IMR-90 (cell line): Measurements from ENCODE around the gene PRODH2. TPM values are rescaled to one million over a fixed set of nuclear protein-coding genes. Genes with fewer than 3 reads are reported as not detected.

Source experiments
- ATAC-seq: fragments of 200-7000 bp; cut with Tn5 transposase; 2 replicates; pipeline ENCODE4 v1.9.1; 2020; ENCODE audit warnings: low read depth, mild to moderate bottlenecking, moderate library complexity
- BruUV-seq: library from RNA; stranded (reverse); fragments of 400-500 nt; replicated peaks from 2 replicates; lab custom pipeline; 2021; lab: Mats Ljungman, UMichigan
- CTCF ChIA-PET: fragments of 300-600 bp; formaldehyde crosslinking; extraction: SDS; loops from one replicate; lab custom pipeline; 2021; ENCODE audit warnings: antibody characterized with exemption; lab: Yijun Ruan, JAX
- POLR2A ChIA-PET: fragments of 300-600 bp; sonication (Branson Sonifier 250); formaldehyde crosslinking; loops from one replicate; lab custom pipeline; 2022; ENCODE audit warnings: antibody characterized with exemption; ENCODE audit not compliant: unreplicated experiment; lab: Charles Lee
- DNase-seq: peaks from one replicate; pipeline ENCODE4 v3.0.0; 2013
- H2AFZ ChIP-seq: replicated peaks from 2 replicates; pipeline ENCODE3; 2013; ENCODE audit warnings: low read length, mild to moderate bottlenecking; ENCODE audit not compliant: poor library complexity
- H2AK5ac ChIP-seq: 2 replicates; pipeline ENCODE4 v1.6.1; 2013; ENCODE audit warnings: low read depth, low read length, inconsistent platforms
- H2AK9ac ChIP-seq: replicated peaks from 2 replicates; pipeline ENCODE3; 2013; ENCODE audit warnings: mild to moderate bottlenecking, low read depth, low read length, moderate library complexity; ENCODE audit not compliant: poor library complexity
- H2BK120ac ChIP-seq: 2 replicates; pipeline ENCODE4 v1.6.1; 2013; ENCODE audit warnings: low read depth, low read length, inconsistent platforms
- H2BK15ac ChIP-seq: 3 replicates; pipeline ENCODE4 v1.6.1; 2013; ENCODE audit warnings: low read depth, low read length, inconsistent platforms
- H2BK20ac ChIP-seq: 2 replicates; pipeline ENCODE4 v1.6.1; 2013; ENCODE audit warnings: low read depth, mild to moderate bottlenecking, inconsistent platforms, low read length, moderate library complexity
- H2BK5ac ChIP-seq: 2 replicates; pipeline ENCODE4 v1.6.1; 2013; ENCODE audit warnings: mild to moderate bottlenecking, low read depth, low read length, inconsistent platforms; ENCODE audit not compliant: poor library complexity, severe bottlenecking
- H3K14ac ChIP-seq: replicated peaks from 2 replicates; pipeline ENCODE4 v1.6.1; 2013; ENCODE audit warnings: low read depth, low read length, inconsistent platforms
- H3K18ac ChIP-seq: 2 replicates; pipeline ENCODE4 v1.6.1; 2013; ENCODE audit warnings: low read depth, low read length, control low read depth
- H3K23ac ChIP-seq: 2 replicates; pipeline ENCODE4 v1.6.1; 2013; ENCODE audit warnings: low read depth, low read length, inconsistent platforms
- H3K27ac ChIP-seq: 2 replicates; pipeline ENCODE4 v1.5.1; 2013; ENCODE audit warnings: mild to moderate bottlenecking, control low read depth, low read length; ENCODE audit not compliant: insufficient read depth
- H3K27me3 ChIP-seq: 2 replicates; pipeline ENCODE4 v1.6.1; 2013; ENCODE audit warnings: low read length; ENCODE audit not compliant: control insufficient read depth, insufficient read depth
- H3K36me3 ChIP-seq: 2 replicates; pipeline ENCODE4 v1.6.1; 2013; ENCODE audit warnings: low read length, mixed read lengths; ENCODE audit not compliant: control insufficient read depth, insufficient read depth
- H3K4ac ChIP-seq: 2 replicates; pipeline ENCODE4 v1.6.1; 2013; ENCODE audit warnings: low read depth, low read length, inconsistent platforms
- H3K4me1 ChIP-seq: 2 replicates; pipeline ENCODE4 v1.6.1; 2013; ENCODE audit warnings: low read length, mixed read lengths; ENCODE audit not compliant: control insufficient read depth, insufficient read depth
- H3K4me2 ChIP-seq: 2 replicates; pipeline ENCODE4 v1.6.1; 2013; ENCODE audit warnings: low read depth, mild to moderate bottlenecking, control low read depth, low read length, moderate library complexity
- H3K4me3 ChIP-seq: 2 replicates; pipeline ENCODE4 v1.5.1; 2013; ENCODE audit warnings: low read depth, mild to moderate bottlenecking, control low read depth, low read length, moderate library complexity; ENCODE audit not compliant: insufficient read depth
- H3K56ac ChIP-seq: 2 replicates; pipeline ENCODE4 v1.6.1; 2013; ENCODE audit warnings: low read length, inconsistent platforms; ENCODE audit not compliant: insufficient read depth; ENCODE audit errors: extremely low read depth
- H3K79me1 ChIP-seq, 2 experiments: 2 replicates each; pipeline ENCODE4 v1.6.1; 2013; ENCODE audit warnings: low read length in 2 of 2, inconsistent platforms in 1 of 2, low read depth in 1 of 2
- H3K9ac ChIP-seq: 2 replicates; pipeline ENCODE4 v1.6.1; 2013; ENCODE audit warnings: low read depth, low read length, control low read depth
- H3K9me1 ChIP-seq: 2 replicates; pipeline ENCODE4 v1.6.1; 2013; ENCODE audit warnings: low read length, inconsistent platforms; ENCODE audit not compliant: insufficient read depth
- H3K9me3 ChIP-seq: 2 replicates; pipeline ENCODE4 v1.6.1; 2013; ENCODE audit warnings: low read length; ENCODE audit not compliant: control insufficient read depth, insufficient read depth
- H4K20me1 ChIP-seq: 2 replicates; pipeline ENCODE4 v1.6.1; 2013; ENCODE audit warnings: low read length, inconsistent platforms; ENCODE audit not compliant: insufficient read depth
- H4K5ac ChIP-seq: 2 replicates; pipeline ENCODE4 v1.6.1; 2013; ENCODE audit warnings: mild to moderate bottlenecking, low read depth, low read length, control low read depth
- H4K8ac ChIP-seq, 2 experiments: 2 replicates each; pipeline ENCODE4 v1.6.1; 2013; ENCODE audit warnings: low read depth in 2 of 2, low read length in 2 of 2, control low read depth in 1 of 2, inconsistent platforms in 1 of 2
- H4K91ac ChIP-seq: 2 replicates; pipeline ENCODE4 v1.6.1; 2013; ENCODE audit warnings: low read depth, low read length, inconsistent platforms; ENCODE audit not compliant: insufficient read depth
- CEBPB ChIP-seq: IDR thresholded peaks from 2 replicates; pipeline ENCODE4 v1.6.1; 2012; ENCODE audit warnings: low read depth, low read length, improper control_type of control experiment
- ELK1 ChIP-seq: fragments of 150-350 bp; IDR thresholded peaks from 2 replicates; pipeline ENCODE4 v1.6.1; 2016; ENCODE audit warnings: low read depth, mild to moderate bottlenecking, low read length, moderate library complexity, borderline replicate concordance
- FOS ChIP-seq: fragments of 150-350 bp; IDR thresholded peaks from 2 replicates; pipeline ENCODE4 v1.6.1; 2016; ENCODE audit warnings: low read depth, low read length
- NFE2L2 ChIP-seq: fragments of 150-350 bp; IDR thresholded peaks from 2 replicates; pipeline ENCODE4 v1.6.1; 2016; ENCODE audit warnings: low read depth, mild to moderate bottlenecking, low read length
- POLR2A ChIP-seq: IDR thresholded peaks from 2 replicates; pipeline ENCODE4 v1.6.1; 2012; ENCODE audit warnings: mild to moderate bottlenecking, low read depth, low read length
- RAD21 ChIP-seq: IDR thresholded peaks from 2 replicates; pipeline ENCODE4 v1.6.1; 2012; ENCODE audit warnings: low read length, improper control_type of control experiment
- RFX5 ChIP-seq: IDR thresholded peaks from 2 replicates; pipeline ENCODE4 v1.8.0; 2012; ENCODE audit warnings: low read depth, mild to moderate bottlenecking, low read length, moderate library complexity
- SMC3 ChIP-seq: fragments of 150-350 bp; IDR thresholded peaks from 2 replicates; pipeline ENCODE4 v1.6.1; 2016; ENCODE audit warnings: low read depth, mild to moderate bottlenecking, antibody characterized with exemption, low read length, moderate library complexity
- USF2 ChIP-seq: fragments of 150-350 bp; IDR thresholded peaks from 2 replicates; pipeline ENCODE4 v1.6.1; 2017; ENCODE audit warnings: mild to moderate bottlenecking, antibody characterized with exemption, low read length, low read depth
- WGBS, 2 experiments: methylation state at CpG; one replicate each; pipeline versions ENCODE4 v1.1.5 to v1.1.7; 2013; ENCODE audit warnings: missing lambda C conversion rate in 2 of 2; ENCODE audit not compliant: insufficient read length in 1 of 2; ENCODE audit errors: extremely low coverage in 2 of 2; 5-methylcytosine and 5-hydroxymethylcytosine counted together
- dilution Hi-C: fragments of 300-500 bp; cut with HindIII; formaldehyde crosslinking; loops from one replicate; pipeline ENCODE4 v1.14.3; 2018; ENCODE audit warnings: low sequenced_read_pairs; ENCODE audit not compliant: unreplicated experiment
- in situ Hi-C: fragments of 300-500 bp; cut with MboI; formaldehyde crosslinking; loops from 3 replicates; pipeline ENCODE4 v1.14.3; 2019; ENCODE audit warnings: low sequenced_read_pairs, inconsistent platforms, mixed read lengths
- intact Hi-C: fragments of 100-400 bp; cut with micrococcal nuclease; formaldehyde crosslinking; loops from 2 replicates; pipeline ENCODE4 v1.10.0; 2022
- polyA plus RNA-seq, 3 experiments: library from polyadenylated mRNA; depleted of rRNA; stranded (reverse); fragments of >200 nt; gene quantifications; 2 replicates each; pipeline ENCODE4 v1.2.3, GENCODE V29; 2012; ENCODE audit warnings: low replicate concordance in 1 of 3
- total RNA-seq: library from RNA; depleted of rRNA; stranded (reverse); fragments of >200 nt; gene quantifications from 2 replicates; pipeline ENCODE4 v1.2.3, GENCODE V29; 2012

The PRODH2 gene
- total and polyA plus RNA-seq, 2 of the 4 experiments (the other 2 are of a cell fraction), result not detected

- ATAC-seq (peak; percentile 78), DNase-seq (no peak)
- Histone ChIP-seq H2BK5ac (no peak within 1 kb of the TSS), H3K36me3 (no peaks in the 10 kb centered on the region), H2AK5ac (no peak within 1 kb of the TSS), H4K20me1 (no peaks in the 10 kb centered on the region; the same call in 1 of the 2 replicates), H4K91ac (no peak within 1 kb of the TSS), H2AK9ac (no peak within 1 kb of the TSS), H2BK120ac (no peak within 1 kb of the TSS), H3K56ac (no peak within 1 kb of the TSS), H3K9me3 (no peaks in the 10 kb centered on the region), H2BK15ac (no peak within 1 kb of the TSS), H3K23ac (no peak within 1 kb of the TSS), H3K79me1 (no peaks in the 10 kb centered on the region), H4K8ac (no peak within 1 kb of the TSS), H3K4me1 (no peaks in the 10 kb centered on the region; the same call in 1 of the 2 replicates), H3K4ac (no peak within 1 kb of the TSS), H2AFZ (peak within 1 kb of the TSS; percentile 84), H3K4me2 (peak within 1 kb of the TSS; percentile 65), H3K27me3 (peaks cover 76% of the 10 kb centered on the region), H2BK20ac (no peak within 1 kb of the TSS), H3K9me1 (no peaks in the 10 kb centered on the region), H3K14ac (no peak within 1 kb of the TSS), H3K18ac (no peak within 1 kb of the TSS), H3K9ac (no peak within 1 kb of the TSS), H3K27ac (no peak within 1 kb of the TSS), H4K5ac (no peak within 1 kb of the TSS), H3K4me3 (peak within 1 kb of the TSS; percentile 43)
- no TSS peak for BruUV-seq
- ChIA-PET CTCF (no interaction called here), POLR2A (no interaction called here)
- in situ Hi-C loops, result no loop called here
- dilution Hi-C loops, result no loop called here
- intact Hi-C loops, result no loop called here
- no peak for TF ChIP-seq USF2
- TF ChIP-seq POLR2A, result no peak
- no peak for TF ChIP-seq ELK1
- TF ChIP-seq CEBPB, result no peak
- TF ChIP-seq NFE2L2, result no peak
- no peak for TF ChIP-seq SMC3
- TF ChIP-seq RFX5, result no peak
- TF ChIP-seq FOS, result no peak
- TF ChIP-seq RAD21, result no peak
- WGBS, 2 experiments, result 1% methylated on average over 25 of the region's 42 CpGs; no CpG with 5 or more reads in 1 of the 2 experiments
Measured at GRCh38 chr19:35856546-35857149, 44.0 kb upstream of the PRODH2 start, which contains the start of gene KIRREL2. KIRREL2 (plus strand) TSS chr19:35856911; CDS start chr19:35857120, 209 bp downstream.
